BJ (cell line): ENCODE measurements around the gene PPP1R3G. TPM values are rescaled to one million over a fixed set of nuclear protein-coding genes. Genes with fewer than 3 reads are reported as not detected.
A peak's percentile ranks its signal among the peaks of the same experiment; 100 is the strongest.

Experiments
- CTCF ChIA-PET: fragments of 350-600 bp; formaldehyde crosslinking; extraction: SDS; loops from one replicate; lab custom pipeline; 2021; ENCODE audit warnings: antibody characterized with exemption, inconsistent platforms; lab: Yijun Ruan, JAX
- POLR2A ChIA-PET: fragments of 300-600 bp; sonication (Branson Sonifier 250); formaldehyde crosslinking; extraction: SDS; loops from one replicate; lab custom pipeline; 2021; ENCODE audit warnings: antibody characterized with exemption; lab: Charles Lee
- DNase-seq: peaks from one replicate; pipeline ENCODE4 v3.0.0-alpha.2; 2011; ENCODE audit warnings: low read depth
- H3K27me3 ChIP-seq: 2 replicates; pipeline ENCODE4 v1.6.0; 2011; ENCODE audit warnings: low read length; ENCODE audit not compliant: control insufficient read depth, insufficient read depth
- H3K36me3 ChIP-seq: 2 replicates; pipeline ENCODE4 v1.5.1; 2011; ENCODE audit warnings: low read length; ENCODE audit not compliant: control insufficient read depth, insufficient read depth
- H3K4me3 ChIP-seq: 2 replicates; pipeline ENCODE4 v1.5.1; 2011; ENCODE audit warnings: low read depth, mild to moderate bottlenecking, control low read depth, low read length
- polyA plus RNA-seq: library from polyadenylated mRNA; depleted of rRNA; stranded (reverse); fragments of >200 nt; gene quantifications from 2 replicates; pipeline ENCODE4 v1.2.3, GENCODE V29; 2011; rRNA removed
- TF ChIP-seq, protein P1 (sequence below): IDR thresholded peaks from 2 replicates; pipeline ENCODE4 v1.5.1; 2011; ENCODE audit warnings: low read depth, mild to moderate bottlenecking, control low read depth, inconsistent platforms, low read length, moderate library complexity; ENCODE audit not compliant: insufficient read depth

PPP1R3G gene
- polyA plus RNA-seq, 1 experiment = 0.50 TPM

DNA sequence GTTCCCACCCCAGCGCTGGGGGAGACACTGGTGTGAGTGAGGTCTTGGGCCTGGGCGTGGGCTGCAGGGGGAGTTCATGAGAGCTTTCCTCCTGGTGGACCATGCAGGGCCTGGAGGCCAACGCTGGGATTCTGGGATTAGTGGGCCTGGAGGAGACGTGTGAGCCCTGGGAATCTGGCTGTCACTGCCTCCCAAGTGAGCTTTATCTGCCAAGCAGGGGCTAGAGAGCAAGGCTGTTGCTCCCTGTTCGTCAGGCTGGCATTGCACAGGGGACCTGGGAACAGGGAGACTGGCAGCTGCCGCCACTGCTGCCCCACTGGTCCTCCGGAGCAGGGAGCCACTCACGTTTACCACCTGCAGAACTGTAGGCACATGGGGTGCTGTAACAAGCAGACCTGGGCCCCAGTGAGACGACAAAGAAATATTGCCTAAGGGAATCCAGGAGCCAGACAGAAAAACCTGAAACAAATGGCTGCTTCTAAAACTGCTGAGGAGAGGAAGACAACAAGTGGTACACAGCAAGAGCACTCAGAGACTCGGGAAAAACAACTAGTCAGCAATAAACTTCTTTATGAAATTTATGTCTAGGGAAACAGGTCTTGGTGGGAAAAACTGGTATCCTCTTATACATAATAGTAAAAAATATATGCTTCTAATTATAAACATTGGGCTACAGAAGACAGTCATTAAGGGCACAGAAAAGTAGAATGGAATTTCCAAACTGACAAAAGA lies 45.2 kb downstream of the PPP1R3G start:
- ChIA-PET POLR2A (no interaction called here), CTCF (interaction anchor here (3.1 kb wide), 1 partner anchor 13 kb away, joined by 9 read pairs; no protein-coding TSS in a partner anchor)
- DNase-seq = no peak
- no peaks in the 10 kb centered on the region for H3K36me3 ChIP-seq
- no peaks in the 10 kb centered on the region for H3K27me3 ChIP-seq
- H3K4me3 ChIP-seq = no peak overlapping the region
- TF ChIP-seq, protein P1, sequence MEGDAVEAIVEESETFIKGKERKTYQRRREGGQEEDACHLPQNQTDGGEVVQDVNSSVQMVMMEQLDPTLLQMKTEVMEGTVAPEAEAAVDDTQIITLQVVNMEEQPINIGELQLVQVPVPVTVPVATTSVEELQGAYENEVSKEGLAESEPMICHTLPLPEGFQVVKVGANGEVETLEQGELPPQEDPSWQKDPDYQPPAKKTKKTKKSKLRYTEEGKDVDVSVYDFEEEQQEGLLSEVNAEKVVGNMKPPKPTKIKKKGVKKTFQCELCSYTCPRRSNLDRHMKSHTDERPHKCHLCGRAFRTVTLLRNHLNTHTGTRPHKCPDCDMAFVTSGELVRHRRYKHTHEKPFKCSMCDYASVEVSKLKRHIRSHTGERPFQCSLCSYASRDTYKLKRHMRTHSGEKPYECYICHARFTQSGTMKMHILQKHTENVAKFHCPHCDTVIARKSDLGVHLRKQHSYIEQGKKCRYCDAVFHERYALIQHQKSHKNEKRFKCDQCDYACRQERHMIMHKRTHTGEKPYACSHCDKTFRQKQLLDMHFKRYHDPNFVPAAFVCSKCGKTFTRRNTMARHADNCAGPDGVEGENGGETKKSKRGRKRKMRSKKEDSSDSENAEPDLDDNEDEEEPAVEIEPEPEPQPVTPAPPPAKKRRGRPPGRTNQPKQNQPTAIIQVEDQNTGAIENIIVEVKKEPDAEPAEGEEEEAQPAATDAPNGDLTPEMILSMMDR = no peak

DNA sequence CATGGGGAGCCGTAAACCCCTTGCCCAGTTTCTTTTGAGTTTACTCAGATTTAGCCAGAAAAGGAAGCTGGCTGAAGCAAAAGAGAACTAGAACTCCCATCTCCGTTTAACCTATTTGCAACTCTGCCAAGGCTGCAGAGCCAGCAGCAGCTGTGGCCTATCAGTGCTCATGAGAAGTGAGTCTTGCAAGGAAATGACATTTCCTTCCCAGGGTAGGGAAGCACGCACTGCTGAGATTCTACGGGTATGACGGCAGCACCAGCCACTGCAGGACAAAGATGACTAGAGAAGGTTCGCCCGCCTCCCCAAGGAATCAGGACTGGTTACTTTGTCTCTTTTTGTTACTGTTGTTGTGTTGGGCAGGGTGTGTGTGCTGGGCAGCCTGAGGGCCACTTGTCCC lies 47.6 kb downstream of the PPP1R3G start:
- Histone ChIP-seq H3K27me3 (no peaks in the 10 kb centered on the region), H3K4me3 (no peak overlapping the region), H3K36me3 (no peaks in the 10 kb centered on the region)
- ChIA-PET POLR2A (no interaction called here), CTCF (interaction anchor here (0.6 to 1.2 kb wide), 5 partner anchors 9 to 270 kb away, joined by 3 to 6 read pairs (median 3); no protein-coding TSS in a partner anchor)
- TF ChIP-seq, protein P1 = no peak
- peak; percentile 45 for DNase-seq

DNA sequence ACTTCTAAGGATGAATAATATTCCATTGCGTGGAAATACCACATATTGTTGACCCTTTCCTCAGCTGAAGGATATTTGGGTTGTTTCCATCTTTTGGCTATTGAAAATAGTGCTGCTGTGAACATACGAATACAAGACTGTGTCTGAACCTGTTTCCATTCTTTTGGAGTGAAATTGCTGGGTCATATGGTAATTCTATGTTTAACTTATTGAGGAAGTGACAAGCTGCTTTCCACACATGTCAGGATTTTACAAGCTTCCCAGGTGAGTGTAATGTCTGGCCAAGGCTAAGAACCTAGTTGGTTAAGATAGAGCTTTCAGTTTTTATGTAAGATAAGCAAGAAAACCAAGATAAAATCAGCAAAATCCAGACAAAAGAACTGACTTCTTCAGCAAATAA lies 48.8 kb downstream of the PPP1R3G start:
- ChIA-PET POLR2A (no interaction called here), CTCF (interaction anchor here (1.2 kb wide), 2 partner anchors 10 to 81 kb away, joined by 3 to 6 read pairs; no protein-coding TSS in a partner anchor)
- no peaks in the 10 kb centered on the region for H3K36me3 ChIP-seq
- no peak overlapping the region for H3K4me3 ChIP-seq
- TF ChIP-seq, protein P1 = no peak
- no peak for DNase-seq
- no peaks in the 10 kb centered on the region for H3K27me3 ChIP-seq

DNA sequence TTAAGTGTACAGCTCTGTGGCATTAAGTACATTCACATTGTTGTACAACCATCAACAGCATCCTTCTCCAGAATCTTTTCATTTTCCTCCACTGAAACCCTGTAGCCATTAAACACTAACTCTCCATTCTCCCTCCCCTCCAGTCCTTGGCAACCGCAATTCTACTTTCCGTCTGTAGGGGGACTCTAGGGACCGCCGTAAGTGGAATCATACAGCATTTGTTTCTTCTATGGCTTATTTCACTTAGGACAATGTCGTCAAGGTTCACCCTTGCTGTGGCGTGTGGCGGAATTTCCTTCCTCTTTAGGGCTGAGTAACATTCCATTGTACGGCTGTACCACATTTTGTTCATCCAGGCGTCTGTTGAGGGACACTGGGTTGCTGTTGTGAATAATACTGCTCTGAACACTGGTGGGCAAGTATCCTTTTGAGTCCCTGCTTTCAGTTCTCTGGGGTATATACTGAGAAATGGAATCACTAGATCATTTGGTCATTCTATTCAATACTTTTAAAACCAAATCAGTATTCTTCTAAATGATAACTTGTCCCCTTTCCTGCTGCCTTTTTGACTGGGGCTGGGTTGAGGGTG lies 50.7 kb downstream of the PPP1R3G start:
- POLR2A ChIA-PET = no interaction called here

DNA sequence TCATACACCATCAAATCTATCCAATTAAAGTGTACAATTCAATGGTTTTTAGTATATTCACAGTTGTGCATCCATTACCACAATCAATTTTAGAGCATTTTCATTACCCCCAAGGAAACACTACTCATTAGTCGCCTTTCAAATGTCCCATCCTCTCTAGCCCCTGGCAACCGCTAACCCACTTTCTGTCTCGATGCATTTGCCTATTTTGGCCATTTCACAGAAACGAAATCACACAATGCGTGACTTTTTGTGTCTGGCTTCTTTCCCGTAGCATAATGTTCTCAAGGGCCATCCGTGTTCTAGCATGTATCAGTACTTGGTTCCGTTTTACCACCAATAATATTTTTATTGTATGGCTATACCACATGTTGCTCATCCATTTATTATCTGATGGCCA lies 51.7 kb downstream of the PPP1R3G start:
- POLR2A ChIA-PET = no interaction called here
- CTCF ChIA-PET = no interaction called here

More for the DNA sequence above, 50.7 kb downstream of the PPP1R3G start:
- CTCF ChIA-PET = interaction anchor here (1.1 kb wide), 1 partner anchor 8 kb away, joined by 4 read pairs; no protein-coding TSS in a partner anchor
- TF ChIP-seq, protein P1 = peak; percentile 58
- no peak overlapping the region for H3K4me3 ChIP-seq
- no peaks in the 10 kb centered on the region for H3K36me3 ChIP-seq
- DNase-seq = no peak
- H3K27me3 ChIP-seq = no peaks in the 10 kb centered on the region

More for the DNA sequence above, 51.7 kb downstream of the PPP1R3G start:
- H3K4me3 ChIP-seq = no peak overlapping the region
- no peaks in the 10 kb centered on the region for H3K27me3 ChIP-seq
- no peaks in the 10 kb centered on the region for H3K36me3 ChIP-seq
- DNase-seq = no peak
- TF ChIP-seq, protein P1 = no peak

Other genes with a start within 250 kb of the PPP1R3G start
- gene RPP40, start 81.3 kb upstream of the PPP1R3G start, polyA plus RNA-seq = 5.6 and 8.7 TPM in 2 replicates
- 29.0 and 39.2 TPM in 2 replicates for gene LYRM4, start 175.6 kb downstream of the PPP1R3G start, polyA plus RNA-seq
- 15.6 and 17.9 TPM in 2 replicates for gene FARS2, start 176.2 kb downstream of the PPP1R3G start, polyA plus RNA-seq